Psoas muscle (tissue), 8 donors: ENCODE data around the gene TOR1AIP2. TPM values are rescaled to one million over a fixed set of nuclear protein-coding genes. Genes with fewer than 3 reads are reported as not detected.

Experiments
- ATAC-seq, 4 donors: fragments of 200-7000 bp; cut with Tn5 transposase; one replicate each; pipeline ENCODE4 v1.9.1; 2020; ENCODE audit warnings: moderate library complexity in 3 of 4, mild to moderate bottlenecking in 2 of 4
- DNase-seq, 2 donors: peaks; one replicate each; pipeline ENCODE4 v3.0.0-alpha.2; 2020
- H3K27ac ChIP-seq: fragments of 200-600 bp; one replicate; pipeline ENCODE4 v1.8.0; 2022
- H3K27me3 ChIP-seq, 3 donors: fragments of 200-600 bp in 1 of 3; one replicate each; pipeline versions ENCODE4 v1.6.1 to v1.8.0; 2013 to 2022; ENCODE audit warnings: low read length in 2 of 3, mild to moderate bottlenecking in 2 of 3, moderate library complexity in 1 of 3; ENCODE audit not compliant: insufficient read depth in 3 of 3
- H3K36me3 ChIP-seq, 2 donors: fragments of 200-600 bp in 1 of 2; one replicate each; pipeline versions ENCODE4 v1.6.1 to v1.8.0; 2013 to 2022; ENCODE audit warnings: low read depth in 1 of 2, mild to moderate bottlenecking in 1 of 2, moderate library complexity in 1 of 2; ENCODE audit not compliant: insufficient read depth in 1 of 2
- H3K4me1 ChIP-seq: fragments of 200-600 bp; one replicate; pipeline ENCODE4 v1.8.0; 2022
- H3K4me3 ChIP-seq: fragments of 200-600 bp; one replicate; pipeline ENCODE4 v1.8.0; 2022; ENCODE audit warnings: mild to moderate bottlenecking
- H3K9me3 ChIP-seq: fragments of 200-600 bp; one replicate; pipeline ENCODE4 v1.8.0; 2022
- WGBS, 3 donors: extraction: QIAGEN DNeasy Blood & Tissue Kit; methylation state at CpG; one replicate each; pipeline versions ENCODE4 v1.1.6 to v1.1.7; 2013; 5-methylcytosine and 5-hydroxymethylcytosine counted together
- intact Hi-C, 2 donors: fragments of 100-400 bp; cut with DNase I; formaldehyde crosslinking; loops; one replicate each; pipeline versions ENCODE4 v1.11.0 to v1.14.2; 2022
- polyA plus RNA-seq, 3 donors: library from polyadenylated mRNA; stranded (reverse); fragments of 200-250 nt; gene quantifications; one replicate each; pipeline ENCODE4 v1.2.3, GENCODE V29; 2013
- total RNA-seq, 4 donors: library from RNA; stranded (reverse); fragmentation: NEBNext Ultra II Directional in 2 of 4; extraction: Animal tissue kit (Norgen Biotek cat#: 25700) in 2 of 4; gene quantifications; one replicate each; pipeline versions ENCODE4 v1.2.1 to v1.2.4, GENCODE V29; 2021 to 2023
- TF ChIP-seq, protein P1 (sequence below): fragments of 200-600 bp; IDR thresholded peaks from one replicate; pipeline ENCODE4 v1.8.0; 2022; ENCODE audit warnings: antibody characterized with exemption
- donor health status: healthy with polysubstance abuse.
- donor health status: DM: no; HTN: no; CAD: no; lungs with moderate emphysema.
- donor health status: Bipolar disorder and iron deficiency.
- donor health status: healthy.
- donor health status: DM: yes; HTN: yes; CAD: no.
- donor health status: DM: no; HTN: no; CAD: no.
- donor health status: DM: no; HTN: no; CAD: no.
- donor health status: DM: yes; HTN: yes; CAD: no.

Gene TOR1AIP2
- total and polyA plus RNA-seq, 7 donors, result 10.9 to 98.3 (median 57.2) TPM

DNA sequence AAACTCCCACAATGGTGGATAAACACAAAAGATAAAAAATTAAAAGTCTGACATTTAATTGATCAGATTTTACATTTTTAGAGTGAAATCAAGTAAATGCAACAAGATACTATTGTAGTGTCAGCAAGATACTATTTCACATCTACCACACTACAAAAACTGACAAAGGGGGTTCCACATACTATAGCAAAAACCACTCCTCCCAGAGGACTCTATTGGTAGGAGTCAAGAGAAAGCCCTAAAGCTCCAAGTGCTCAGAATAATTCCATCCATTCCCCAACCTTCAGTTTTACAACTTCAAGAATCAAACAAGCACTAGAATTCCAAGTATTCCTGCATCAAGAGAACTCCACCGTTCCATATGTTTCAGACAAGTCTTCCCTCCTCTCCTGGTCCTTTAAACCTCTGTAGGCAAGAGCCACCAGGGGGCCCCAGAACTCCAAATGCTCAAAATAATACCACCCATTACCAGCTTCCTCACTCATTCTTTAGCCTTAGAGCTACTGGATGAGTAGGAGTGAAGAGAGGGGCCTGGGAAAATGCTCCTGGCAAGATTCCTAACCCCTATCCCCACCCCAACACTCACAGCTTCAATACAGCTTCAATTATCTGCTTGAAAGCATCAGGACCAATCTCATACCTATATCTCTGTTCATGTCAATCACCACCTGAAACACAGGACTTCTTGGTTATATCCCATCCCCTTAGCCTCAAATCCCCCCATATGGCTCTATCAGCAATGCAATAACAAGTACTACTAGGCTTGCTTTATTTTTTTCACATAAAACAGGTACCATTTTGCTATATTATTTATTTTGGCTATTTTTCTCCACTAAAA, 9.9 kb downstream of the TOR1AIP2 start:
- ATAC-seq (peak in 3 of 4 donors; percentile 25 to 70 (median 53)), DNase-seq (peak in 1 of 2 donors; percentile 26)
- H3K4me3 ChIP-seq, result no peak overlapping the region
- H3K27me3 ChIP-seq, result no peaks in the 10 kb centered on the region
- intact Hi-C loops, result loop anchor here in 1 of 2 donors (10.0 kb wide), 1 partner anchor 307 kb away; no protein-coding TSS in a partner anchor
- TF ChIP-seq, protein P1, sequence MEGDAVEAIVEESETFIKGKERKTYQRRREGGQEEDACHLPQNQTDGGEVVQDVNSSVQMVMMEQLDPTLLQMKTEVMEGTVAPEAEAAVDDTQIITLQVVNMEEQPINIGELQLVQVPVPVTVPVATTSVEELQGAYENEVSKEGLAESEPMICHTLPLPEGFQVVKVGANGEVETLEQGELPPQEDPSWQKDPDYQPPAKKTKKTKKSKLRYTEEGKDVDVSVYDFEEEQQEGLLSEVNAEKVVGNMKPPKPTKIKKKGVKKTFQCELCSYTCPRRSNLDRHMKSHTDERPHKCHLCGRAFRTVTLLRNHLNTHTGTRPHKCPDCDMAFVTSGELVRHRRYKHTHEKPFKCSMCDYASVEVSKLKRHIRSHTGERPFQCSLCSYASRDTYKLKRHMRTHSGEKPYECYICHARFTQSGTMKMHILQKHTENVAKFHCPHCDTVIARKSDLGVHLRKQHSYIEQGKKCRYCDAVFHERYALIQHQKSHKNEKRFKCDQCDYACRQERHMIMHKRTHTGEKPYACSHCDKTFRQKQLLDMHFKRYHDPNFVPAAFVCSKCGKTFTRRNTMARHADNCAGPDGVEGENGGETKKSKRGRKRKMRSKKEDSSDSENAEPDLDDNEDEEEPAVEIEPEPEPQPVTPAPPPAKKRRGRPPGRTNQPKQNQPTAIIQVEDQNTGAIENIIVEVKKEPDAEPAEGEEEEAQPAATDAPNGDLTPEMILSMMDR, result peak; percentile 56
- H3K36me3 ChIP-seq, result peaks cover 19 to 72% of the 10 kb centered on the region in 2 donors
- peaks cover 33% of the 10 kb centered on the region for H3K4me1 ChIP-seq
- 5 to 32% (median 15%) methylated on average over 1 of the region's 1 CpG for WGBS, 3 donors
- H3K27ac ChIP-seq, result no peak overlapping the region
- H3K9me3 ChIP-seq, result no peaks in the 10 kb centered on the region

DNA sequence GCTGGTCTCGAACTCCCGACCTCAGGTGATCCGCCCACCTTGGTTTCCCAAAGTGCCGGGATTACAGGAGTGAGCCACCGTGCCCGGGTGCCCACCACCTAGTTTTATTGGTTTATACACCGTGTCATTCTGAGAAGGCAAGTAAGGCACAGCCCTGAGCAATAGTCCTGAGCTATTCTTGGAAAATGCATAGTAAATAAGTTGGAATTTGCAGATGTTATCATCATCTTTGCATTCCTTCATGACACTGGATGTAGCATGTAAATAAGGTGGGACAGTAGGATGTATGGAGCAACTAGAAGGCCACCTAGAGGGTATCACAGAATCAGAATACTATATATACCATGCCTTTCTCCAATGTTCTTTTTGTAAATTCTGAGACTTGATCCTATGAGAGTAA, 11.0 kb downstream of the TOR1AIP2 start:
- 85 to 94% (median 88%) methylated on average over 7 of the region's 7 CpGs for WGBS, 3 donors

GRCh38 chr1:179865377-179865776, 12.2 kb downstream of the TOR1AIP2 start:
- Histone ChIP-seq H3K9me3 (no peaks in the 10 kb centered on the region), H3K27me3 (no peaks in the 10 kb centered on the region), H3K27ac (no peak overlapping the region), H3K4me3 (no peak overlapping the region), H3K36me3 (peaks cover 19 to 89% of the 10 kb centered on the region in 2 donors), H3K4me1 (peaks cover 11% of the 10 kb centered on the region)
- intact Hi-C loops, result loop anchor here in 1 of 2 donors (10.0 kb wide), 1 partner anchor 309 kb away; no protein-coding TSS in a partner anchor
- DNase-seq (no peak), ATAC-seq (peak in 2 of 4 donors; percentile 23 to 34)
- 85 to 89% (median 86%) methylated on average over 6 of the region's 6 CpGs for WGBS, 3 donors
- TF ChIP-seq, protein P1, result no peak

More for the DNA sequence above, 11.0 kb downstream of the TOR1AIP2 start:
- intact Hi-C loops, result loop anchor here in 1 of 2 donors (10.0 kb wide), 1 partner anchor 308 kb away; no protein-coding TSS in a partner anchor
- Histone ChIP-seq H3K4me3 (no peak overlapping the region), H3K36me3 (peaks cover 19 to 82% of the 10 kb centered on the region in 2 donors), H3K27me3 (no peaks in the 10 kb centered on the region), H3K4me1 (peaks cover 22% of the 10 kb centered on the region), H3K27ac (no peak overlapping the region), H3K9me3 (no peaks in the 10 kb centered on the region)
- no peak for ATAC-seq
- TF ChIP-seq, protein P1, result no peak
- no peak for DNase-seq

DNA sequence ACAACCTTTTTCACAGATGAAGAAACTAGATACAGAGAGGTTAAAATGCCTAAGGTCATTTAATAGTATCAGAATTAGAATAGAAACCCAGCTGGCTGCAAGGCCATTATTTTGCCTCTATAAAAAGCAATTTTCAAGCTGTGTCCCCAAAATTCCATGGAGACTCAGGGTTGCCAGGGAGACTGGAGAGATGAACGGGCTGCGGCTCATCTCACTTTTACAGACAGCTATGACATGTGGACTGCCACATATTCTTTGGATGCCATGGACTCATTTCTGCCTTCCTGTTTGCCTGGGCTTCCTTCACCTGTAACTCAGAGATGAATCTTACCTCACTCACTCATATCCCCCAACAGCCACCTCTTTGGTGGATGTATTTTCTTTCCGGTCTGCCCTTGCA, 17.0 kb downstream of the TOR1AIP2 start:
- TF ChIP-seq, protein P1, result no peak
- Histone ChIP-seq H3K9me3 (no peaks in the 10 kb centered on the region), H3K27ac (no peak overlapping the region), H3K4me1 (no peaks in the 10 kb centered on the region), H3K4me3 (no peak overlapping the region), H3K36me3 (peaks cover 13 to 78% of the 10 kb centered on the region in 2 donors), H3K27me3 (no peaks in the 10 kb centered on the region)
- DNase-seq (no peak), ATAC-seq (no peak)
- WGBS, 3 donors, result 59 to 67% (median 59%) methylated on average over 3 of the region's 3 CpGs
- intact Hi-C loops, result loop anchor here in 1 of 2 donors (10.0 kb wide), 1 partner anchor 314 kb away; no protein-coding TSS in a partner anchor
